Gastrocnemius medialis (tissue), 4 donors: ENCODE results near the gene IL27RA. TPM values are rescaled to one million over a fixed set of nuclear protein-coding genes. Genes with fewer than 3 reads are reported as not detected.
A peak's percentile ranks its signal among the peaks of the same experiment; 100 is the strongest.
"Not testable (repeated sequence)": the region's sequence is repeated elsewhere in the genome, so short reads cannot be mapped to it uniquely, and the experiment has no call there.

Experiments used
- ATAC-seq, 2 donors: fragments of 150-250 bp; one replicate each; pipeline ENCODE4 v1.9.1; 2016
- DNase-seq, 2 donors: peaks; one replicate each; pipeline ENCODE4 v3.0.0-alpha.2; 2019
- H3K27ac ChIP-seq, 4 donors: fragments of 200-600 bp; sonication (generic); 1 replicate in 1 of 4; 2 replicates in 3 of 4; pipeline ENCODE4 v1.5.1; 2016 to 2018; ENCODE audit warnings: mild to moderate bottlenecking in 2 of 4, moderate library complexity in 1 of 4
- H3K27me3 ChIP-seq, 3 donors: fragments of 200-600 bp; sonication (generic) in 2 of 3; 1 replicate in 1 of 3; 2 replicates in 2 of 3; pipeline versions ENCODE4 v1.5.1 to v1.6.0; 2016 to 2019; ENCODE audit warnings: mild to moderate bottlenecking in 1 of 3, moderate library complexity in 1 of 3
- H3K36me3 ChIP-seq, 2 donors: fragments of 200-600 bp; sonication (generic) in 1 of 2; one replicate each; pipeline ENCODE4 v1.5.1; 2017 to 2018
- H3K4me1 ChIP-seq, 2 donors: fragments of 200-600 bp; sonication (generic) in 1 of 2; one replicate each; pipeline ENCODE4 v1.5.1; 2016 to 2017; ENCODE audit warnings: mild to moderate bottlenecking in 2 of 2
- H3K4me3 ChIP-seq, 4 donors: fragments of 200-600 bp; sonication (generic) in 3 of 4; 1 replicate in 1 of 4; 2 replicates in 3 of 4; pipeline ENCODE4 v1.5.1; 2016 to 2019; ENCODE audit warnings: mild to moderate bottlenecking in 2 of 4
- H3K9me3 ChIP-seq, 3 donors: fragments of 200-600 bp; sonication (generic) in 2 of 3; 1 replicate in 1 of 3; 2 replicates in 2 of 3; pipeline ENCODE4 v1.5.1; 2016 to 2019
- CTCF ChIP-seq, 5 experiments: fragments of 450-650 bp in 3 of 5; fragments of 200-600 bp in 2 of 5; sonication (generic) in 2 of 5; IDR thresholded peaks in 4 of 5; conservative IDR thresholded peaks in 1 of 5; 1 replicate in 4 of 5; 2 replicates in 1 of 5; pipeline ENCODE4 v1.5.1; 2016 to 2019; ENCODE audit warnings: antibody characterized with exemption in 5 of 5, mild to moderate bottlenecking in 3 of 5, moderate library complexity in 3 of 5
- POLR2A ChIP-seq, 2 donors: fragments of 450-650 bp; IDR thresholded peaks; one replicate each; pipeline ENCODE4 v1.6.1; 2017; ENCODE audit warnings: antibody characterized with exemption in 2 of 2, mild to moderate bottlenecking in 2 of 2, moderate library complexity in 2 of 2
- in situ Hi-C, 4 donors: fragments of 200-750 bp; cut with MboI; loops; one replicate each; pipeline versions ENCODE4 v1.15.0 to v1.8.0; 2017; ENCODE audit warnings: low sequenced_read_pairs in 4 of 4
- intact Hi-C: fragments of 100-400 bp; cut with DNase I; formaldehyde crosslinking; loops from one replicate; pipeline ENCODE4 v1.15.1; 2023; ENCODE audit warnings: low total_unique reads
- total RNA-seq, 4 donors: library from RNA; depleted of rRNA; stranded (reverse); fragments of >200 nt; gene quantifications; one replicate each; pipeline versions ENCODE4 v1.1.0 to v1.2.3, GENCODE V29; 2016

The IL27RA gene
- total RNA-seq, 4 donors from 2014 or later = 1.4 to 3.7 (median 2.0) TPM

- Histone ChIP-seq H3K4me3 (peak overlapping the region; percentile 54 to 95 (median 67)), H3K27ac (peak overlapping the region; percentile 61 to 77 (median 76)), H3K27me3 (no peaks in the 10 kb centered on the region), H3K9me3 (no peaks in the 10 kb centered on the region), H3K4me1 (peaks cover 0 to 5% of the 10 kb centered on the region in 2 donors), H3K36me3 (no peaks in the 10 kb centered on the region)
- DNase-seq (no peak), ATAC-seq (no peak)
- in situ Hi-C loops (no loop called here), intact Hi-C loops (no loop called here)
- no peak for TF ChIP-seq POLR2A (IDR thresholded peaks at IDR 0.05)
- no peak for TF ChIP-seq CTCF (IDR thresholded peaks at IDR 0.05 in 4 of 5, conservative IDR thresholded peaks at IDR 0.05 in 1 of 5)
Observed at GRCh38 chr19:14030997-14031718, 404 bp upstream of the IL27RA start.

GRCh38 chr19:14033946-14034345, 2.4 kb downstream of the IL27RA start:
- no peak overlapping the region for H3K4me3 ChIP-seq
- no peaks in the 10 kb centered on the region for H3K36me3 ChIP-seq
- in situ Hi-C loops (no loop called here), intact Hi-C loops (no loop called here)
- no peak for DNase-seq
- no peak for TF ChIP-seq CTCF (IDR thresholded peaks at IDR 0.05 in 4 of 5, conservative IDR thresholded peaks at IDR 0.05 in 1 of 5)
- peak overlapping the region in 1 of 4 donors; percentile 8 for H3K27ac ChIP-seq
- no peak for ATAC-seq
- H3K27me3 ChIP-seq = no peaks in the 10 kb centered on the region
- peaks cover 0 to 5% of the 10 kb centered on the region in 2 donors for H3K4me1 ChIP-seq
- no peaks in the 10 kb centered on the region for H3K9me3 ChIP-seq

GRCh38 chr19:14035159-14035558, 3.6 kb downstream of the IL27RA start:
- H3K27me3 ChIP-seq, in situ Hi-C loops, H3K9me3 ChIP-seq, H3K4me3 ChIP-seq, intact Hi-C loops, H3K4me1 ChIP-seq, DNase-seq, ATAC-seq, H3K36me3 ChIP-seq: not testable (repeated sequence)
- peak overlapping the region in 3 of 4 donors; percentile 57 to 67 (median 59) for H3K27ac ChIP-seq

GRCh38 chr19:14035706-14036105, 4.1 kb downstream of the IL27RA start:
- DNase-seq (no peak), ATAC-seq (no peak)
- TF ChIP-seq POLR2A (IDR thresholded peaks at IDR 0.05) (no peak), CTCF (IDR thresholded peaks at IDR 0.05 in 4 of 5, conservative IDR thresholded peaks at IDR 0.05 in 1 of 5) (no peak)
- no peak overlapping the region for H3K4me3 ChIP-seq
- H3K27ac ChIP-seq = peak overlapping the region in 3 of 4 donors; percentile 57 to 67 (median 59)
- in situ Hi-C loops (no loop called here), intact Hi-C loops (no loop called here)
- no peaks in the 10 kb centered on the region for H3K36me3 ChIP-seq
- H3K27me3 ChIP-seq = no peaks in the 10 kb centered on the region
- peaks cover 0 to 5% of the 10 kb centered on the region in 2 donors for H3K4me1 ChIP-seq
- no peaks in the 10 kb centered on the region for H3K9me3 ChIP-seq

- no peak for DNase-seq
- H3K27ac ChIP-seq = no peak overlapping the region
- no peak for TF ChIP-seq POLR2A (IDR thresholded peaks at IDR 0.05)
- no peak for TF ChIP-seq CTCF (IDR thresholded peaks at IDR 0.05 in 4 of 5, conservative IDR thresholded peaks at IDR 0.05 in 1 of 5)
- H3K9me3 ChIP-seq = no peaks in the 10 kb centered on the region
- in situ Hi-C loops = no loop called here
- no peaks in the 10 kb centered on the region for H3K27me3 ChIP-seq
- no peak overlapping the region for H3K4me3 ChIP-seq
- peaks cover 6 to 7% of the 10 kb centered on the region in 2 donors for H3K4me1 ChIP-seq
- no peaks in the 10 kb centered on the region for H3K36me3 ChIP-seq
- intact Hi-C loops = no loop called here
- ATAC-seq = no peak
Observed at GRCh38 chr19:14039181-14039580, 7.6 kb downstream of the IL27RA start.
